Dedifferentiated amniotic fluid mesenchymal stem cell (primary cell): ENCODE results near the gene RAB38.

Source experiments
- DNase-seq: peaks from one replicate; pipeline ENCODE4 v3.0.0-alpha.2; 2016; ENCODE audit errors: extremely low spot score

Gene RAB38

GRCh38 chr11:88169881-88170280 lies 5.4 kb downstream of the RAB38 start:
- DNase-seq = no peak

- no peak for DNase-seq
These were observed 5.8 kb downstream of the RAB38 start for GRCh38 chr11:88169471-88169870.

GRCh38 chr11:88167853-88168252 lies 7.4 kb downstream of the RAB38 start:
- DNase-seq = no peak

- no peak for DNase-seq
These were observed 10.2 kb downstream of the RAB38 start for GRCh38 chr11:88164806-88165585.

- DNase-seq = no peak
These were observed 10.9 kb downstream of the RAB38 start for GRCh38 chr11:88164320-88164719.

GRCh38 chr11:88158081-88158480 lies 17.2 kb downstream of the RAB38 start:
- no peak for DNase-seq

GRCh38 chr11:88157370-88157769 lies 17.9 kb downstream of the RAB38 start:
- no peak for DNase-seq

GRCh38 chr11:88152381-88152780 lies 22.9 kb downstream of the RAB38 start:
- DNase-seq = no peak

GRCh38 chr11:88151709-88152265 lies 23.5 kb downstream of the RAB38 start:
- DNase-seq = no peak

- no peak for DNase-seq
These were observed 29.1 kb downstream of the RAB38 start for GRCh38 chr11:88146106-88146505.

GRCh38 chr11:88139865-88140264 lies 35.4 kb downstream of the RAB38 start:
- no peak for DNase-seq

- no peak for DNase-seq
These were observed 43.3 kb downstream of the RAB38 start for GRCh38 chr11:88131764-88132470.

- DNase-seq = no peak
These were observed 52.3 kb downstream of the RAB38 start for GRCh38 chr11:88122956-88123355.

GRCh38 chr11:88119561-88119960 lies 55.7 kb downstream of the RAB38 start:
- no peak for DNase-seq

- DNase-seq = no peak
These were observed 57.9 kb downstream of the RAB38 start for GRCh38 chr11:88117281-88117858.

- DNase-seq = no peak
These were observed 59.2 kb downstream of the RAB38 start for GRCh38 chr11:88115828-88116755.

- DNase-seq = no peak
These were observed 60.7 kb downstream of the RAB38 start for GRCh38 chr11:88114486-88115045.

- no peak for DNase-seq
These were observed 68.6 kb downstream of the RAB38 start for GRCh38 chr11:88106666-88107065.

- no peak for DNase-seq
These were observed 69.3 kb downstream of the RAB38 start for GRCh38 chr11:88105951-88106350.

GRCh38 chr11:88105526-88105925 lies 69.7 kb downstream of the RAB38 start:
- no peak for DNase-seq

GRCh38 chr11:88104408-88104807 lies 70.8 kb downstream of the RAB38 start:
- no peak for DNase-seq
